Upper lobe of left lung (tissue), 4 donors: Measurements from ENCODE around the gene ARIH1.

ENCODE experiments used
- CTCF ChIP-seq, 6 experiments: fragments of 450-650 bp in 4 of 6; fragments of 200-600 bp in 2 of 6; sonication (generic) in 2 of 6; IDR thresholded peaks; one replicate each; pipeline ENCODE4 v1.5.1; 2016 to 2019; ENCODE audit warnings: antibody characterized with exemption in 6 of 6
- POLR2A ChIP-seq, 4 donors: fragments of 450-650 bp; IDR thresholded peaks; one replicate each; pipeline ENCODE4 v1.5.1; 2016 to 2017; ENCODE audit warnings: antibody characterized with exemption in 4 of 4, mild to moderate bottlenecking in 2 of 4

- TF ChIP-seq POLR2A (IDR thresholded peaks at IDR 0.05) = no peak
- TF ChIP-seq CTCF (IDR thresholded peaks at IDR 0.05) = no peak
Measured at GRCh38 chr15:72560458-72560857, 86.3 kb downstream of the ARIH1 start.
